ENCODE measurements around the gene UBA6.
A peak's percentile ranks its signal among the peaks of the same experiment; 100 is the strongest.
"Not testable (repeated sequence)": the region's sequence is repeated elsewhere in the genome, so short reads cannot be mapped to it uniquely, and the experiment has no call there.

UBA6 gene

DNA sequence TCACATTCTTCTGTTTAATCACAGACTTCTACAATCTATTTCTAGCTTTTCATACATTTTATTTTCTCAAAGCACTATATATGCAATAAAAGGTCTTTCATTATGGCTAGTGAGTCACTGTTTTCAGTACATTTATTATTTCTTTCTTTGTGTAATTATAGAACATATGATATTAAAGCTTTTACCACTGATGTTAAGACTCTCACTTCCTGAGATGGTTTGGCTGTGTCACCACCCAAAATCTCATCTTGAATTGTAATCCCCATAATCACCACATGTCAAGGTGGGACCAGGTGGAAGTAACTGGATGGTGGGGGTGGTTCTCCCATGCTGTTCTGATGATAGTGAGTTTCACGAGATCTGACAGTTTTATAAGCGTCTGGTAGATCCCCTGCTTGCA is 41.9 kb downstream of the UBA6 start:
- DNase-seq, result no peak

DNA sequence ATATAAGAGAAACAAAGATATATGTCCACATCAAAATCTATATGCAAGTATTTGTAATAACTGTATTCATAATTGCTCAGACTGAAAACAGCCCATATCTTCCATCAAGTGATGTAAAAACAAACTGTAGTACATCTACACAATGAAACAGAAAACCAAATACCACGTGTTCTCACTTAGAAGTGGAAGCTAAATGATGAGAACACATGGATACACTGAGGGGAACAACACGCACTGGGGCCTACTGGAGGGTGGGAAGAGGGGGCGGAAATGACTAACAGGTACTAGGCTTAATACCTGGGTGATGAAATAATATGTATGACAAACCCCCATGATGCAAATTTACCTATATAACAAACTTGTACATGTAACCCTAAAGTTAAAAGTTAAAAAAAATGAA is 42.7 kb downstream of the UBA6 start:
- no peak for DNase-seq

- no peak for DNase-seq
These were observed 49.4 kb downstream of the UBA6 start for GRCh38 chr4:67651536-67651935.

DNA sequence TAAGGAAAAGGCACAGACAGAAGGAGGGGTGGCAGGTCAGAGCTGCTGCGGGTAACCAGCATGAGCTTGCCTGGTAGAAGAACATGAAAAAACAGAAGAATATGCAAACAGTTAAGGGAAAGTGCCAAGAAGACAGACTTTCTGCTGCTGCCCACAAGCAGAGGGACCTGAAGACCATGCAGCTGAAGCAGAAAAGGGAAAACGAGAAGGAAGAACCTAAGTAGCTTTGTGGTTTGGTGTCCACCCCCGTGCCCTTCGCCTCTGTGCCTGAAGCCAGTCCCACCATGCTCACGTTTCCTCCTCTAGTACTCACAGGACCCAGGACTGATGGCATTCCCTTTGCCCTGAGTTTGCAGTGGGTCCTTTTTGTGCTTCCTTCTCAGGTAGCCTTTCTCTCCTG is 62.8 kb downstream of the UBA6 start:
- DNase-seq, result no peak

DNA sequence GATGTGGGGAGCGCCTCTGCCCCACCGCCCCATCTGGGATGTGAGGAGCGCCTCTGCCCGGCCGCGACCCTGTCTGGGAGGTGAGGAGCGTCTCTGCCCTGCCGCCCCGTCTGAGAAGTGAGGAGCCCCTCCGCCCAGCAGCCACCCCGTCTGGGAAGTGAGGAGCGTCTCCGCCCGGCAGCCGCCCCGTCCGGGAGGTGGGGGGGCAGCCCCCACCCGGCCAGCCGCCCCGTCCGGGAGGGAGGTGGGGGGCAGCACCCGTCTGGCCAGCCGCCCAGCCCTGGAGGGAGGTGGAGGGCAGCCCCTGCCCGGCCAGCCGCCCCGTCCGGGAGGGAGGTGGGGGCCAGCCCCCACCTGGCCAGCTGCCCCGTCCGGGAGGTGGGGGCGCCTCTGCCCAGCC is 64.0 kb downstream of the UBA6 start:
- not testable (repeated sequence) for DNase-seq

DNA sequence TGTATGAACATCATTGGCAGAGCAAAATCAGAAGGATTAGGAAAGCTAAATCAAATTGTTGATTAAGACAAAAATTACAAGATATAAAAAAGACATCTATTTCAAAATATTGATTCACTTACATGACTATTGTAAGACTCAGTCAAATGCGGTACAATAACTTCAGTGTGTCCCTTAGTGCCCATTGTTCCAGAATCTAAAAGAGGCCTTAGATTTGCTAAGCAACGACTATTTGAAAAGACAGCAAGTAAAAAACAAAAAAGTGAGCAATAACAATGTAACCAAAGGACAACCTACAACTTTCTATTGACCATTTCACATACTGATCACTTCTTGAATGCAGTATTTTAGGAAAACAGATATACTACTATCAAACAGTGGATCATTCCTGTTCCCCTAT is 65.6 kb downstream of the UBA6 start:
- DNase-seq, result no peak

- no peak for DNase-seq
These were observed 66.2 kb downstream of the UBA6 start for GRCh38 chr4:67634741-67635140.

- DNase-seq, result no peak
These were observed 68.5 kb downstream of the UBA6 start for GRCh38 chr4:67632492-67632891.

- no peak for DNase-seq
These were observed 76.0 kb downstream of the UBA6 start for GRCh38 chr4:67624939-67625338.

DNA sequence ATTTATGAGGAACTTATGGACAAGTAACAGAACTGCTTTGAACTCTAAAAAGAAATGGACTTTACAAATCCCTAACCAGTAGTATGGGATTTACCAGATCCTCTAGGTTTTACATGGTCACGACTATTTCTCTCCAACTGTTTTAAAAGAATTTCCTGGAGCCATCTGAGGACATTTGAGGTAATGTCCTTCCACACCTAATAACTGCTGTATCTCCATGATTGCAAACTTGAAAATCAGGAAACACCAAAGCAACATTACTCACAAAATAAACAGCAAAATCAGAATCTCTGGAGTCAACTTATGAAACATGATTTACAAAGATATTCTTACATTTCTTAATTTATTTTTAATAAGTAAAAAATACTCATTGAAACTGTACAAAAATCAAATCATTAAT is 84.5 kb downstream of the UBA6 start:
- DNase-seq, result no peak

DNA sequence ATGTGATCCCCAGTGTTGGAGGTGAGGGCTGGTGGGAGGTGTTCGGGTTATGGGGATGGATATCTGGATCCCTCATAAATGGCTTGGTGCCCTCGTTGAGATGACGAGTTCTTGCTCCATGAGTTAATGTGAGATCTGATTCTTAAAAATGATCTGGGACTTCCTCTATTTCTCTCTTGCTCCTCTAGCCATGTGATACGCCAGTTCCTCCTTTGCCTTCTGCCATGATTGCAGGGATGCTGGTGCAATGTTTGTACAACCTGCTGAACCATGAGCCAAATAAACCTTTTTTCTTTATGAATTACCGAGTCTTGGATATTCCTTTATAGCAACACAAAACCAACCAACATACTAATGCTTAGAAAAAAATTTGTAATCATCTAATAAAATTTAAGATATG is 85.8 kb downstream of the UBA6 start:
- DNase-seq, result no peak

DNA sequence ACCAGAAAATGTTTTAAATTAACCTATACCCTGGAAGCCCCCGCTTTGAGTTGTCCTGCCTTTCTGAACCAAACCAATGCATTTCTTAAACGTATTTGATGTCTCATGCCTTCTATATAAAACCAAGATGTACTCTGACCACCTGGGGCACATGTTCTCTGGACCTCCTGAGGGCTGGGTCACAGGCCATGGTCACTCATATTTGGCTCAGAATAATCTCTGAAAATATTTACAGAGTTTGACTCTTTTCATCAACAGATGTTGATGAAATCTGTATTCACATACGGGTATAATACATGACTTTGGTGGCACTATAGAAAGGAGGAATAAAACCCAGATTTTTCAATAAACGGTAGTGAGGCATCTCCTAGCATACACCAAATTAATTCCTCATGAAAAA is 86.8 kb downstream of the UBA6 start:
- no peak for DNase-seq

DNA sequence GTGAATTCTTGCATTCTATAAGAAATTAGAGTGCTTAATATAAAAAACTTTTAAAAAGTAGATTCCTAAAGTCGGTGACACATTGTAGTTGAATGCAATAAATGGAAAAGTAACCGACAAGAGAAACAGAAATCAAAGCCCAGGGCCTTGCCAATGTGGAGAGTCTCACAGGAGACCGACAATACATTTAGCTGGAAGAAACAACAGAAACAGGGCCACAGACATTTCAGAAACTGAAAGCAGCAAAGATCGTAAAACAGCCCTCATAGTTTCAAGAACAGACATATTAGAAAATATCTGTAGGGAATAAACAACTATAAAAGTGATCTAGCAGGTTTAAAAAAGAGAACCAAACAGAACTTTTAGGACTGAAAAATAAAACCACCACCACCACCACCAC is 92.9 kb downstream of the UBA6 start:
- no peak for DNase-seq

DNA sequence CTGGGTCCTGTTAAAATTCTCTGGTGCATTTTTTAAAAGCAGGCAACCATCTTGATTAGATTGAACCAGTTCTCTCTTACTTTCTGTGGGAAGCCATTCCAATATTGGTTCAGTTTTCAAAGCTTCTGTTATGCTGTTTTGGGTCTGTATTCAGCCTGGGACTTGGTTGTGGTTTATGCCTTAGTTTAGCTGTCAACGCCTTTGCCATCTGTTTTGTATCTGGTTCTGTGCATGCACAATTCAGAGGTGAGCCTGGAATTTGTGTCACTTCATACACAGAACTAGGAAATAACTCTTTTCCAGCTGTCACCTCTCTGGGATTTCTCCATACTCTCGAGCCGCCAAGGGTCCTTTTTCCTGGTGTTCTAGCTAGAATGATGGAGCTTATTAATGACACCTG is 96.2 kb downstream of the UBA6 start:
- DNase-seq, result no peak

DNA sequence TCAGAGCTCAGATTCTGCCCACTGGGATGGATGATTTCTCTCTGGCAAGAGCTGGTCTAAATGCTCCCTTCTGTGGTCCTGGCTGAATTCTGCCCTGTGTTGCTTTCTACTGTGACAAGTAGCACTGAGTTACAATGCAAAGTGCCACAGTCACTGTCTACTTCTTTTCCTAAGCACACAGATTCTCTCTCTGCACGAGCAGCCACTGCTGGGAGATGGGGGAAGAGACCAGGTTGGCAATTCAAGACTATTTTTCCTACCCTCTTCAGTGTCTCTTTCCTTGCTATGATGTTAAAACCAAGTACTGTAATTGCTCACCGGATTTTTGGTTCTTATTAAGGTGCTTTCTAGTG is 97.0 kb downstream of the UBA6 start:
- no peak for DNase-seq

GRCh38 chr4:67603310-67604028 is 97.5 kb downstream of the UBA6 start:
- DNase-seq, result no peak

DNA sequence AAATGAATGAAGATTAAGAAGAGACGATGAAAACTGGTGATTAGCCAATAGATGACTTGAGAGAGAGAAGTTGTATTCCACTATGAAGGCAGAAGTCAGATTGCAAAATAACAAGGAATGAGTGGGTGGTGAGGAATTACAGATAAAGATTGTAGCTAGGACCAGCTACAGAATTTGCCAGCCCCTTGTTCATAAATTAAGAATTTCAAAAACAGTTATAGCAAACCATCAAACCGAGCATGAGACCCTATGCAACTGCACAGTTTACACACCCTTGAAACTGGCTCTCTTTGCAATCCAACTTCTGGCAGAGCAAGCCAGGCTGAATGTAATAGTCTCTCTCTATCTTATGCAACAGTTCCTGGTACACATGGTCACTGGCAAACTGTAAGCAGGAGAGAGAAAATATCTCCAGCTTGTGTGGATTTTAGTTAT is 107.2 kb downstream of the UBA6 start:
- DNase-seq, result no peak

- no peak for DNase-seq
These were observed 113.8 kb downstream of the UBA6 start for GRCh38 chr4:67587156-67587555.

GRCh38 chr4:67584496-67584895 is 116.5 kb downstream of the UBA6 start:
- no peak for DNase-seq

DNA sequence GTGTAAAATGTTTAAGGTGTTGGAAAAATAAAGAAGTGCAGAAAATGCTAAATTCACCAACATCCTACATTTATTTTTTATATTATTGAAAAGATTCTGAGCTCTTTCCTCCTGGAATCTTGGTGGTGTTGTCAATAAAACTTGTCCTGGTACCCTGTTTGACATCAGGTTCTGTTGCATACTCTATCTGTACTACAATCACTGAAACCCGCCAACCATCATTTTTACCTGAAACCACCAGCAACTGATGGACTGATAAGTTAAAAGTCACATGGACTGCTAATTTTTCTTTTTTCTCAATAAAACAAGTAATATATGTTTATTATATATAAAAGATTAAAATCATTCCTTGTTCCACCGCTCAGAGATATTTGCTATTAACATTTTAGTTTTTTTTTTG is 119.0 kb downstream of the UBA6 start:
- DNase-seq, result no peak

GRCh38 chr4:67581208-67581857 is 119.6 kb downstream of the UBA6 start:
- DNase-seq, result no peak

DNA sequence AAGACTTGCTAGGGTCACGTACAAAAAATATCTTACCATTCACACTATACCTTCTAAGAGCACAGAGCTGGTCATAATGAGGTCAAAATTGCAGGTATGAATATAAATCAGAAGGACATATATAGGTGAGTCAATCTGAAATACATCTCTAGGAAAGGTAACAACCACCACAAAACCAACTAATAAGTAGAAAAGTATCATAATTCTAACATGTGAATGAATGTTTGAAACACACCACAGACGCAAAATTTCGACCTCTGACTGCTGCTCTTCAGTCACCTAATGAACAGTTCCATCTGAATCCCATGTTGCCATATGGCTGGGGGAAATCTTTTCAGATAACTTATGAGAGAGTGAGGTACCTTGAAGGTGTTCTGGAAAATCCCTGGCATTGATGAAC is 120.4 kb downstream of the UBA6 start:
- DNase-seq, result no peak

GRCh38 chr4:67576538-67576937 is 124.4 kb downstream of the UBA6 start:
- peak; percentile 28 for DNase-seq

DNA sequence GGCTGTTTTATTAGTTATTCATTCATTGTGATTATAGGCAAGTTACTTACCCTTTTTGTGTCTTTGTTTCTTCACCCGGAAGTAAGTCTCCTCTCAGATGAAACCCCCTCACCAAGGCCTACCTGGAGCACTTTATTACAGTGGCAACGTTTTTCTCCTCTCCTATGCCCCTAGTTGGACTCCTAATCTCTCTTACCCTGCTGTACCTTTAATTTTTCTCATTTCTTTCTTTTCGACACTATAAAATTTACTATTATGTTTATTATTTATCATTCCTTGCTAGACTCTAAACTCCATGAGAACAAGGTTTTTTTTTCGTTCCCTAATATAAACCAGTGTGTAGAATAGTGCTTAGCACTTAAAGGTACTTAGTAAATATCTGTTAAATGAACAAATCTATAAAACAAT is 124.9 kb downstream of the UBA6 start:
- no peak for DNase-seq
